ENCODE measurements around the gene PLIN3.
"Not testable (repeated sequence)": the region's sequence is repeated elsewhere in the genome, so short reads cannot be mapped to it uniquely, and the experiment has no call there.

PLIN3 gene

GRCh38 chr19:4866595-4867424, 657 bp downstream of the PLIN3 start:
- H3K27ac ChIP-seq (ENCODE audit: low read length): peak overlapping the region; percentile 73
- no peaks in the 10 kb centered on the region for H3K36me3 ChIP-seq (ENCODE audit: control insufficient read depth in 1 of 2, insufficient read depth in 2 of 2, low read length in 2 of 2)
- peaks cover 4% of the 10 kb centered on the region in 2 donors for H3K4me1 ChIP-seq (ENCODE audit: control insufficient read depth in 1 of 2, insufficient read depth in 2 of 2, low read length in 2 of 2)
- no peaks in the 10 kb centered on the region for H3K27me3 ChIP-seq (ENCODE audit: low read depth, low read length)
- H3K9me3 ChIP-seq (ENCODE audit: control insufficient read depth in 1 of 2, low read length in 2 of 2): no peaks in the 10 kb centered on the region
- peak overlapping the region; percentile 81 to 84 for H3K4me3 ChIP-seq (ENCODE audit: low read depth in 1 of 2, low read length in 2 of 2)

- Histone ChIP-seq H3K4me1 (ENCODE audit: control insufficient read depth in 1 of 2, insufficient read depth in 2 of 2, low read length in 2 of 2) (no peaks in the 10 kb centered on the region), H3K9me3 (ENCODE audit: control insufficient read depth in 1 of 2, low read length in 2 of 2) (no peaks in the 10 kb centered on the region), H3K36me3 (ENCODE audit: control insufficient read depth in 1 of 2, insufficient read depth in 2 of 2, low read length in 2 of 2) (peaks cover 11 to 35% of the 10 kb centered on the region in 2 donors), H3K27ac (ENCODE audit: low read length) (no peak overlapping the region), H3K4me3 (ENCODE audit: low read depth in 1 of 2, low read length in 2 of 2) (no peak overlapping the region), H3K27me3 (ENCODE audit: low read depth, low read length) (no peaks in the 10 kb centered on the region)
Measured at GRCh38 chr19:4861147-4861546, 6.3 kb downstream of the PLIN3 start.

- Histone ChIP-seq H3K27me3 (ENCODE audit: low read depth, low read length) (no peaks in the 10 kb centered on the region), H3K36me3 (ENCODE audit: control insufficient read depth in 1 of 2, insufficient read depth in 2 of 2, low read length in 2 of 2) (peaks cover 15 to 41% of the 10 kb centered on the region in 2 donors), H3K4me1 (ENCODE audit: control insufficient read depth in 1 of 2, insufficient read depth in 2 of 2, low read length in 2 of 2) (no peaks in the 10 kb centered on the region), H3K27ac (ENCODE audit: low read length) (no peak overlapping the region), H3K4me3 (ENCODE audit: low read depth in 1 of 2, low read length in 2 of 2) (no peak overlapping the region), H3K9me3 (ENCODE audit: control insufficient read depth in 1 of 2, low read length in 2 of 2) (no peaks in the 10 kb centered on the region)
Measured at GRCh38 chr19:4859697-4860096, 7.8 kb downstream of the PLIN3 start.

GRCh38 chr19:4856468-4856867, 11.0 kb downstream of the PLIN3 start:
- H3K27ac ChIP-seq (ENCODE audit: low read length); H3K4me1 ChIP-seq (ENCODE audit: control insufficient read depth in 1 of 2, insufficient read depth in 2 of 2, low read length in 2 of 2); H3K9me3 ChIP-seq (ENCODE audit: control insufficient read depth in 1 of 2, low read length in 2 of 2); H3K27me3 ChIP-seq (ENCODE audit: low read depth, low read length); H3K4me3 ChIP-seq (ENCODE audit: low read depth in 1 of 2, low read length in 2 of 2): not testable (repeated sequence)
- H3K36me3 ChIP-seq (ENCODE audit: control insufficient read depth in 1 of 2, insufficient read depth in 2 of 2, low read length in 2 of 2): peaks cover 15 to 57% of the 10 kb centered on the region in 2 donors

GRCh38 chr19:4853506-4853905, 14.0 kb downstream of the PLIN3 start:
- not testable (repeated sequence) for H3K9me3 ChIP-seq (ENCODE audit: control insufficient read depth in 1 of 2, low read length in 2 of 2); H3K4me1 ChIP-seq (ENCODE audit: control insufficient read depth in 1 of 2, insufficient read depth in 2 of 2, low read length in 2 of 2); H3K27me3 ChIP-seq (ENCODE audit: low read depth, low read length); H3K27ac ChIP-seq (ENCODE audit: low read length); H3K4me3 ChIP-seq (ENCODE audit: low read depth in 1 of 2, low read length in 2 of 2)
- H3K36me3 ChIP-seq (ENCODE audit: control insufficient read depth in 1 of 2, insufficient read depth in 2 of 2, low read length in 2 of 2): peaks cover 3 to 49% of the 10 kb centered on the region in 2 donors

GRCh38 chr19:4852484-4852883, 15.0 kb downstream of the PLIN3 start:
- Histone ChIP-seq H3K27me3 (ENCODE audit: low read depth, low read length) (no peaks in the 10 kb centered on the region), H3K4me3 (ENCODE audit: low read depth in 1 of 2, low read length in 2 of 2) (no peak overlapping the region), H3K36me3 (ENCODE audit: control insufficient read depth in 1 of 2, insufficient read depth in 2 of 2, low read length in 2 of 2) (peaks cover 3 to 51% of the 10 kb centered on the region in 2 donors), H3K27ac (ENCODE audit: low read length) (no peak overlapping the region), H3K9me3 (ENCODE audit: control insufficient read depth in 1 of 2, low read length in 2 of 2) (no peaks in the 10 kb centered on the region), H3K4me1 (ENCODE audit: control insufficient read depth in 1 of 2, insufficient read depth in 2 of 2, low read length in 2 of 2) (no peaks in the 10 kb centered on the region)

- H3K36me3 ChIP-seq (ENCODE audit: control insufficient read depth in 1 of 2, insufficient read depth in 2 of 2, low read length in 2 of 2): peaks cover 3 to 51% of the 10 kb centered on the region in 2 donors
- no peaks in the 10 kb centered on the region for H3K9me3 ChIP-seq (ENCODE audit: control insufficient read depth in 1 of 2, low read length in 2 of 2)
- no peak overlapping the region for H3K27ac ChIP-seq (ENCODE audit: low read length)
- H3K4me1 ChIP-seq (ENCODE audit: control insufficient read depth in 1 of 2, insufficient read depth in 2 of 2, low read length in 2 of 2): no peaks in the 10 kb centered on the region
- no peaks in the 10 kb centered on the region for H3K27me3 ChIP-seq (ENCODE audit: low read depth, low read length)
- H3K4me3 ChIP-seq (ENCODE audit: low read depth in 1 of 2, low read length in 2 of 2): no peak overlapping the region
Measured at GRCh38 chr19:4851551-4852290, 15.7 kb downstream of the PLIN3 start.

GRCh38 chr19:4849019-4849418, 18.4 kb downstream of the PLIN3 start:
- Histone ChIP-seq H3K27me3 (ENCODE audit: low read depth, low read length) (no peaks in the 10 kb centered on the region), H3K4me3 (ENCODE audit: low read depth in 1 of 2, low read length in 2 of 2) (no peak overlapping the region), H3K36me3 (ENCODE audit: control insufficient read depth in 1 of 2, insufficient read depth in 2 of 2, low read length in 2 of 2) (peaks cover 9 to 45% of the 10 kb centered on the region in 2 donors), H3K27ac (ENCODE audit: low read length) (no peak overlapping the region), H3K4me1 (ENCODE audit: control insufficient read depth in 1 of 2, insufficient read depth in 2 of 2, low read length in 2 of 2) (peaks cover 0 to 2% of the 10 kb centered on the region in 2 donors), H3K9me3 (ENCODE audit: control insufficient read depth in 1 of 2, low read length in 2 of 2) (no peaks in the 10 kb centered on the region)

- no peak overlapping the region for H3K27ac ChIP-seq (ENCODE audit: low read length)
- no peaks in the 10 kb centered on the region for H3K27me3 ChIP-seq (ENCODE audit: low read depth, low read length)
- H3K4me3 ChIP-seq (ENCODE audit: low read depth in 1 of 2, low read length in 2 of 2): no peak overlapping the region
- peaks cover 0 to 2% of the 10 kb centered on the region in 2 donors for H3K4me1 ChIP-seq (ENCODE audit: control insufficient read depth in 1 of 2, insufficient read depth in 2 of 2, low read length in 2 of 2)
- peaks cover 9 to 53% of the 10 kb centered on the region in 2 donors for H3K36me3 ChIP-seq (ENCODE audit: control insufficient read depth in 1 of 2, insufficient read depth in 2 of 2, low read length in 2 of 2)
- no peaks in the 10 kb centered on the region for H3K9me3 ChIP-seq (ENCODE audit: control insufficient read depth in 1 of 2, low read length in 2 of 2)
Measured at GRCh38 chr19:4847190-4847973, 20.1 kb downstream of the PLIN3 start.

- H3K4me3 ChIP-seq (ENCODE audit: low read depth in 1 of 2, low read length in 2 of 2); H3K9me3 ChIP-seq (ENCODE audit: control insufficient read depth in 1 of 2, low read length in 2 of 2); H3K27ac ChIP-seq (ENCODE audit: low read length); H3K27me3 ChIP-seq (ENCODE audit: low read depth, low read length); H3K4me1 ChIP-seq (ENCODE audit: control insufficient read depth in 1 of 2, insufficient read depth in 2 of 2, low read length in 2 of 2): not testable (repeated sequence)
- peaks cover 12 to 51% of the 10 kb centered on the region in 2 donors for H3K36me3 ChIP-seq (ENCODE audit: control insufficient read depth in 1 of 2, insufficient read depth in 2 of 2, low read length in 2 of 2)
Measured at GRCh38 chr19:4845975-4846374, 21.5 kb downstream of the PLIN3 start.
